Omental fat pad (tissue), 4 donors: ENCODE measurements around the gene ATP8B4. TPM values are rescaled to one million over a fixed set of nuclear protein-coding genes. Genes with fewer than 3 reads are reported as not detected.

ENCODE experiments used
- ATAC-seq: fragments of 150-250 bp; one replicate; pipeline ENCODE4 v1.9.1; 2016; ENCODE audit warnings: mild to moderate bottlenecking, moderate library complexity; ENCODE audit not compliant: low FRiP score
- DNase-seq: peaks from one replicate; pipeline ENCODE4 v3.0.0-alpha.2; 2019; ENCODE audit warnings: low spot score
- total RNA-seq, 4 donors: library from RNA; depleted of rRNA; stranded (reverse); fragments of >200 nt; gene quantifications; one replicate each; pipeline ENCODE4 v1.1.0, GENCODE V29; 2016
- TF ChIP-seq, protein P1 (sequence below), 3 donors: fragments of 450-650 bp; IDR thresholded peaks; one replicate each; pipeline ENCODE4 v1.5.1; 2016 to 2017; ENCODE audit warnings: antibody characterized with exemption in 3 of 3, mild to moderate bottlenecking in 3 of 3, moderate library complexity in 2 of 3

The ATP8B4 gene
- total RNA-seq, 4 donors from 2014 or later: 12.1 to 32.3 (median 16.5) TPM

DNA sequence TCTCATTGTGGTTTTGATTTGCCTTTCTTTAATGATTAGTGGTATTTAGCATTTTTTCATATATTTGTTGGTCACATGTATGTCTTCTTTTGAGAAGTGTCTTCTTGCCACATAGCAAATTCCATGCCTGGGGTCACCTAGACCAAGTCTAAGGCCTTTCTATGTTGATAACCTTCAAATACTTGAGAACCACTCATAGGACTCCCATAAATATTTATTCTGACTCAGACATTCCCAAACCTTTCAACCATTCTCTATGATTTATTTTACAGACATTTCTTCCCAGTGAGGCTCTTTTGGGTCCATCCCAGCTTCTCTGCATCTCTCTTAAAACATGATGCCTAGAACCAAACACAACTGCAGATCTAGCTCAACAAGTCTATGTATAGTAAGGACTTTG lies 69.2 kb downstream of the ATP8B4 start:
- TF ChIP-seq, protein P1, sequence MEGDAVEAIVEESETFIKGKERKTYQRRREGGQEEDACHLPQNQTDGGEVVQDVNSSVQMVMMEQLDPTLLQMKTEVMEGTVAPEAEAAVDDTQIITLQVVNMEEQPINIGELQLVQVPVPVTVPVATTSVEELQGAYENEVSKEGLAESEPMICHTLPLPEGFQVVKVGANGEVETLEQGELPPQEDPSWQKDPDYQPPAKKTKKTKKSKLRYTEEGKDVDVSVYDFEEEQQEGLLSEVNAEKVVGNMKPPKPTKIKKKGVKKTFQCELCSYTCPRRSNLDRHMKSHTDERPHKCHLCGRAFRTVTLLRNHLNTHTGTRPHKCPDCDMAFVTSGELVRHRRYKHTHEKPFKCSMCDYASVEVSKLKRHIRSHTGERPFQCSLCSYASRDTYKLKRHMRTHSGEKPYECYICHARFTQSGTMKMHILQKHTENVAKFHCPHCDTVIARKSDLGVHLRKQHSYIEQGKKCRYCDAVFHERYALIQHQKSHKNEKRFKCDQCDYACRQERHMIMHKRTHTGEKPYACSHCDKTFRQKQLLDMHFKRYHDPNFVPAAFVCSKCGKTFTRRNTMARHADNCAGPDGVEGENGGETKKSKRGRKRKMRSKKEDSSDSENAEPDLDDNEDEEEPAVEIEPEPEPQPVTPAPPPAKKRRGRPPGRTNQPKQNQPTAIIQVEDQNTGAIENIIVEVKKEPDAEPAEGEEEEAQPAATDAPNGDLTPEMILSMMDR (IDR thresholded peaks at IDR 0.05): no peak
- no peak for ATAC-seq
- no peak for DNase-seq

DNA sequence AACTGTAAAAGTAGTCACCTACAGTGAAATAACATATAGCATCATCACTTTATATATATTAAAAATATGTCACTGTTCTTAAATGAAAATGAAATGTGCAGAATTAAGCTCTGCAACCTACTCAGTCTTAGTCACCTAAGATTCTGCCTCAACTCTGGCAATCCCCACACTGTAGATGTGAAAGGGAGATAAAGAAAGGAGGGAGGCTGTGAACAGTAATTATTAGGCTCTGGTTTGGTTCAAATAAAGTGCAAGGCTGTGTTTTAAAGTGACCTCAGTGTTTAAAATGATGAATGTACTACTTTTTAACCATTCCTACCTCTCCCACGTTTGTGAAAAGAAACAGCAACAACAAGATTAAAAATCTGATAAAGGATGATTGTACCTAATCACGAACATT lies 72.2 kb downstream of the ATP8B4 start:
- TF ChIP-seq, protein P1 (IDR thresholded peaks at IDR 0.05): no peak
- no peak for DNase-seq
- ATAC-seq: no peak

DNA sequence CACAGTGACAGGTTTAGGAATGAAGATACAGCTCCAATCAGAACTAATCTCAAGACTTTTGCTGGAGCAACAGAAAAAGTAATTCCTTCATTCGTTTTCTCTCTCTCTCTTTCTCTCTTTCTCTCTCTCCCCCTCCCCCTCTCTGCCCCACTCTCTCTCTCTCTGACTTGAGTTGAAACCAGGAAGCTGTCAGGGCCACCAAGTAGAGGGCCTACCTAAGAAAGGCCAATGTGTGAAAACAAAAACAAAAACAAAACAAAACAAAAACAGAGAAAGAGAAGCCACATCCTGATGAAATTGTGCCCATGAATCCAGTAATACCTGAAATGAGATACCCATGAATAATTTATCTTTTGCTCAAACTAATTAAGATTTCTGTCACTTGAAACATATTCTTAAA lies 72.9 kb downstream of the ATP8B4 start:
- TF ChIP-seq, protein P1 (IDR thresholded peaks at IDR 0.05): no peak
- DNase-seq (no peak), ATAC-seq (no peak)

DNA sequence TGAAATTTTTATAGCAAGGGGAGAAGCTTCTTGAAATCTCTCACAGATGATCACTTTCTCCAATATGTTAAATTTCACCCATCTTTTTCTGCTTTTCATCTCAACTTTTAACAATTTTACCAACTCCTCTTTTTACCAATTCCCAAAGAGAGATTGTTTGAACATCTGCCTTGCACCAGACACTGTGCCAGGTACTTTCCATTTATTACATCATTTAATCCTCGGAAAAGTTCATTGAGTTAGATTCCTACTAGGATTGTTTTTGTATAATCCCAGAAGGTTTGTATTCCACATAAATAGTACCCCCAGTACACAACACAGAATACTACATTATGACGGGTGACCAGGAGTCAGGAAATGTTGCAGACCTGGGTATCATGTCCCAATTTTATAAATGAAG lies 74.1 kb downstream of the ATP8B4 start:
- DNase-seq: no peak
- ATAC-seq: no peak
- TF ChIP-seq, protein P1 (IDR thresholded peaks at IDR 0.05): no peak

DNA sequence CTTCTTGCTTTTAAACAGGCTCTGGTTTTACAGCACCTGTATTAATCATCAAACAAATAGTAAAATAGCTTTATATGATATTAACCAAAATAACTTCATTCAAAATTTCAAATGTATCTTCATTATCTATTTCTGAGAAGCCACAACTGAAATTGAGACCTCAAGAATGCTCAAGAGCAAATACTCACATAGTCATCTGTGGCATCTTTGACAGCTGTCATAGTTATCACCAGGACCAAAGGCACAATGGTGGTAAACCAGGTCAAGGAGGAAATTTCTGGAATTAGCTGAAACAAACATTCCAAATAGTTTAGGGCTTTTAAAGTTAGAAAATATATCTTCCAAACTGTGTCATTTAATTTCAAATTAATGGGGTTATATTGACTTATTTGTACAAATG lies 74.6 kb downstream of the ATP8B4 start:
- TF ChIP-seq, protein P1 (IDR thresholded peaks at IDR 0.05): no peak
- ATAC-seq (no peak), DNase-seq (no peak)

DNA sequence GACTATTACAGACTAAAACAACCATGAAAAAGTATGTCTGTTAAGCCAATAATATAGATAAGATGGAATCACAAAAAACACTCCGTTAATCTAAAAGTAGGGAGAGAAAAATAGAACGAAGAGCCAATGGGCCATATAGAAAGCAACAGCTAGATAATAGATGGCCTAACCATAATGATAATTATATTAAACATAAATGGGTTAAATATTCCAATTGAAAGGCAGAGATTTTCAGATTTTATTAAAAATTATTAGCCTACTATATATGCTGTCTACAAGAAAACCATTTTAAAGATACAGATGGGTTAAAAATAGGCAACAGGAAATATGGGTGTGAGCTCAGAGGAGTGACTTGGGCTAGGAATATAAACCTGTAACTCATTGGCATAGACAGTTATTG lies 76.3 kb downstream of the ATP8B4 start:
- ATAC-seq (no peak), DNase-seq (no peak)
- TF ChIP-seq, protein P1 (IDR thresholded peaks at IDR 0.05): no peak

DNA sequence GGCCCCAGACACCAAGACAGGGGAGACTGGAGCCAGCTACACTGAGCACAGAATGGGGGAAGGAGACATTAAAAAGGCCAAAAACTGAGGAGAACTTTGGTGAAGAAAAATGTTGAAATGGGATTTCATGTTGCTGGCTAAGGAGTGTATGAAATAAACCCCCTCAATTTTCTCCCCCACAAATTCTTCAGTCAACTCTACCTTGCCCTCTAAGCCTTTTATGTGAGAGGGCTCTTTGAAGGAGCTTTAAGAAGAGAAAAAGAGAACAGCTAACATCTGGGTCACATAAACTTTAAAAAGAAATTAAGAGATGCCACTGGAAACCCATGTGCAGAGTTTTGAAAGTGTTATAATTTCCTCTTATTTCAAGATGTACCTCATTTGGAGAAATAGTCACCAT lies 88.6 kb downstream of the ATP8B4 start:
- DNase-seq (no peak), ATAC-seq (no peak)
- TF ChIP-seq, protein P1 (IDR thresholded peaks at IDR 0.05): no peak
